SU-DHL-6 (cell line): Measurements from ENCODE around the gene TMEM131L.
A peak's percentile ranks its signal among the peaks of the same experiment; 100 is the strongest.

Experiments used
- H2AFZ ChIP-seq: fragments of 200-600 bp; sonication (generic); 2 replicates; pipeline ENCODE4 v1.6.1; 2014; ENCODE audit warnings: low read depth, mild to moderate bottlenecking, moderate library complexity, mixed read lengths, antibody characterized with exemption, low read length; ENCODE audit not compliant: severe bottlenecking
- H3F3A ChIP-seq: fragments of 200-600 bp; shearing (Covaris generic); 2 replicates; pipeline ENCODE4 v1.6.0; 2016; ENCODE audit warnings: antibody characterized with exemption, mild to moderate bottlenecking; ENCODE audit not compliant: insufficient read depth
- H3K27ac ChIP-seq: fragments of 200-600 bp; sonication (generic); 2 replicates; pipeline ENCODE4 v1.5.1; 2016; ENCODE audit warnings: low read depth, mild to moderate bottlenecking, low read length, moderate library complexity, mixed read lengths
- H3K27me3 ChIP-seq: fragments of 200-600 bp; sonication (generic), shearing (Covaris generic); 2 replicates; pipeline ENCODE4 v1.6.0; 2014; ENCODE audit warnings: mild to moderate bottlenecking, low read length
- H3K36me3 ChIP-seq: fragments of 200-600 bp; sonication (generic); 2 replicates; pipeline ENCODE4 v1.6.1; 2014; ENCODE audit warnings: mild to moderate bottlenecking, low read length, mixed read lengths
- H3K4me2 ChIP-seq: fragments of 300-600, 200-600 bp; shearing (Covaris generic), sonication (generic); 2 replicates; pipeline ENCODE4 v1.6.0; 2014; ENCODE audit warnings: low read length, low read depth, mild to moderate bottlenecking; ENCODE audit not compliant: poor library complexity, severe bottlenecking
- H3K4me3 ChIP-seq: fragments of 200-600 bp; sonication (generic); 2 replicates; pipeline ENCODE4 v1.5.1; 2014; ENCODE audit warnings: antibody characterized with exemption, low read length, mild to moderate bottlenecking, mixed read lengths; ENCODE audit not compliant: insufficient read depth, poor library complexity, severe bottlenecking
- H3K79me2 ChIP-seq: fragments of 200-600 bp; sonication (generic); 2 replicates; pipeline ENCODE4 v1.6.1; 2014; ENCODE audit warnings: mild to moderate bottlenecking, low read length, moderate library complexity; ENCODE audit not compliant: insufficient read depth
- H3K9ac ChIP-seq: fragments of 200-600 bp; sonication (generic); 2 replicates; pipeline ENCODE4 v1.7.0; 2014; ENCODE audit warnings: mild to moderate bottlenecking, low read length
- H3K9me2 ChIP-seq: fragments of 200-600 bp; sonication (generic); replicated peaks from 2 replicates; pipeline ENCODE4 v1.6.1; 2014; ENCODE audit warnings: low read length; ENCODE audit not compliant: insufficient read depth
- H3K9me3 ChIP-seq: fragments of 200-600 bp; sonication (generic); 2 replicates; pipeline ENCODE4 v1.6.1; 2014; ENCODE audit warnings: low read length, mixed read lengths; ENCODE audit not compliant: insufficient read depth
- H4K20me1 ChIP-seq: fragments of 200-600 bp; sonication (generic); 2 replicates; pipeline ENCODE4 v1.6.1; 2014; ENCODE audit warnings: low read depth, mild to moderate bottlenecking, antibody characterized with exemption, low read length, moderate library complexity, mixed read lengths
- CTCF ChIP-seq: fragments of 200-600 bp; sonication (generic); IDR thresholded peaks from one replicate; pipeline ENCODE4 v1.5.1; 2017; ENCODE audit warnings: antibody characterized with exemption, mild to moderate bottlenecking, low read length, moderate library complexity; ENCODE audit not compliant: insufficient read depth, poor library complexity, severe bottlenecking
- EZH2phosphoT487 ChIP-seq: fragments of 200-600 bp; sonication (generic), shearing (Covaris generic); conservative IDR thresholded peaks from 2 replicates; pipeline ENCODE4 v1.6.1; 2018; ENCODE audit warnings: mild to moderate bottlenecking, antibody characterized with exemption, low read length, moderate library complexity, mixed read lengths

The TMEM131L gene

GRCh38 chr4:153439831-153440230 lies 26.3 kb upstream of the TMEM131L start:
- Histone ChIP-seq H3K4me2 (peak overlapping the region; percentile 86), H2AFZ (peak overlapping the region; percentile 71), H3K9ac (peak overlapping the region; percentile 58), H3K79me2 (no peaks in the 10 kb centered on the region), H3K9me3 (no peaks in the 10 kb centered on the region), H3K36me3 (no peaks in the 10 kb centered on the region), H4K20me1 (no peaks in the 10 kb centered on the region), H3K27ac (peak overlapping the region; percentile 95), H3K4me3 (peak overlapping the region; percentile 28), H3K27me3 (no peaks in the 10 kb centered on the region), H3K9me2 (no peaks in the 10 kb centered on the region), H3F3A (peaks cover 50% of the 10 kb centered on the region)
- TF ChIP-seq EZH2phosphoT487 (no peak), CTCF (no peak)

GRCh38 chr4:153440475-153440874 lies 25.7 kb upstream of the TMEM131L start:
- Histone ChIP-seq H3K9me2 (no peaks in the 10 kb centered on the region), H3K4me2 (peak overlapping the region; percentile 86), H3F3A (peaks cover 50% of the 10 kb centered on the region), H3K4me3 (no peak overlapping the region), H3K27me3 (no peaks in the 10 kb centered on the region), H3K79me2 (no peaks in the 10 kb centered on the region), H3K9me3 (no peaks in the 10 kb centered on the region), H3K27ac (peak overlapping the region; percentile 95), H2AFZ (peak overlapping the region; percentile 71), H4K20me1 (no peaks in the 10 kb centered on the region), H3K36me3 (no peaks in the 10 kb centered on the region), H3K9ac (peak overlapping the region; percentile 58)
- TF ChIP-seq CTCF (no peak), EZH2phosphoT487 (no peak)

- no peak overlapping the region for H3K27ac ChIP-seq
- no peaks in the 10 kb centered on the region for H3K36me3 ChIP-seq
- H3K9me3 ChIP-seq = no peaks in the 10 kb centered on the region
- H2AFZ ChIP-seq = no peak overlapping the region
- no peak overlapping the region for H3K9ac ChIP-seq
- H3K4me2 ChIP-seq = no peak overlapping the region
- TF ChIP-seq CTCF = no peak
- TF ChIP-seq EZH2phosphoT487 = no peak
- no peaks in the 10 kb centered on the region for H4K20me1 ChIP-seq
- H3K4me3 ChIP-seq = no peak overlapping the region
- no peaks in the 10 kb centered on the region for H3K79me2 ChIP-seq
- no peaks in the 10 kb centered on the region for H3K9me2 ChIP-seq
- 0 out of 2 replicates have a peak, but pooled peaks cover 4% of the 10 kb centered on the region for H3F3A ChIP-seq
- no peaks in the 10 kb centered on the region for H3K27me3 ChIP-seq
These were observed 18.8 kb upstream of the TMEM131L start for GRCh38 chr4:153447175-153447905.
